Measurements from ENCODE around the gene PAK1.

DNA sequence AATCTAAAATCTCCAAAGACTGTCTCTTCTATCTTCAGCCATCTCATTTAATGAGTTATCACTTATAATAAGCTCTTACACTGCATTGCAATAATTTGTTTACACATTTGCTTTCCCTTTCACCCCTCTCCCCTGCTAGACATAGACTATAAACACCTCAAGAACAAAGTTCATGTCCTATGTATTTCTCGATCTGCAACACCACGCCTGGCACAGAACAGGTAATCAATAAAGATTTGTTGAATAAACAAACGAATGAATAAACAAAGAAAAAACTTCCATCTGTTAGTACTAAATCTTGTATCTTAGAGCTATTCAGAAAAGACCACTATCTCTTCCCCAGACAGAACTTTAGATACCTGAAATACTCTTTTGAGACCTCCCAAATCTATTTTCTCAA, 77.6 kb downstream of the PAK1 start:
- TF ChIP-seq, protein P1, sequence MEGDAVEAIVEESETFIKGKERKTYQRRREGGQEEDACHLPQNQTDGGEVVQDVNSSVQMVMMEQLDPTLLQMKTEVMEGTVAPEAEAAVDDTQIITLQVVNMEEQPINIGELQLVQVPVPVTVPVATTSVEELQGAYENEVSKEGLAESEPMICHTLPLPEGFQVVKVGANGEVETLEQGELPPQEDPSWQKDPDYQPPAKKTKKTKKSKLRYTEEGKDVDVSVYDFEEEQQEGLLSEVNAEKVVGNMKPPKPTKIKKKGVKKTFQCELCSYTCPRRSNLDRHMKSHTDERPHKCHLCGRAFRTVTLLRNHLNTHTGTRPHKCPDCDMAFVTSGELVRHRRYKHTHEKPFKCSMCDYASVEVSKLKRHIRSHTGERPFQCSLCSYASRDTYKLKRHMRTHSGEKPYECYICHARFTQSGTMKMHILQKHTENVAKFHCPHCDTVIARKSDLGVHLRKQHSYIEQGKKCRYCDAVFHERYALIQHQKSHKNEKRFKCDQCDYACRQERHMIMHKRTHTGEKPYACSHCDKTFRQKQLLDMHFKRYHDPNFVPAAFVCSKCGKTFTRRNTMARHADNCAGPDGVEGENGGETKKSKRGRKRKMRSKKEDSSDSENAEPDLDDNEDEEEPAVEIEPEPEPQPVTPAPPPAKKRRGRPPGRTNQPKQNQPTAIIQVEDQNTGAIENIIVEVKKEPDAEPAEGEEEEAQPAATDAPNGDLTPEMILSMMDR (IDR thresholded peaks at IDR 0.05): no peak
- no peak for TF ChIP-seq POLR2A (IDR thresholded peaks at IDR 0.05)
